ENCODE data around the gene NRAP. TPM values are rescaled to one million over a fixed set of nuclear protein-coding genes. Genes with fewer than 3 reads are reported as not detected.

NRAP gene
- total RNA-seq, 1 experiment from 2014 or later, result not detected

DNA sequence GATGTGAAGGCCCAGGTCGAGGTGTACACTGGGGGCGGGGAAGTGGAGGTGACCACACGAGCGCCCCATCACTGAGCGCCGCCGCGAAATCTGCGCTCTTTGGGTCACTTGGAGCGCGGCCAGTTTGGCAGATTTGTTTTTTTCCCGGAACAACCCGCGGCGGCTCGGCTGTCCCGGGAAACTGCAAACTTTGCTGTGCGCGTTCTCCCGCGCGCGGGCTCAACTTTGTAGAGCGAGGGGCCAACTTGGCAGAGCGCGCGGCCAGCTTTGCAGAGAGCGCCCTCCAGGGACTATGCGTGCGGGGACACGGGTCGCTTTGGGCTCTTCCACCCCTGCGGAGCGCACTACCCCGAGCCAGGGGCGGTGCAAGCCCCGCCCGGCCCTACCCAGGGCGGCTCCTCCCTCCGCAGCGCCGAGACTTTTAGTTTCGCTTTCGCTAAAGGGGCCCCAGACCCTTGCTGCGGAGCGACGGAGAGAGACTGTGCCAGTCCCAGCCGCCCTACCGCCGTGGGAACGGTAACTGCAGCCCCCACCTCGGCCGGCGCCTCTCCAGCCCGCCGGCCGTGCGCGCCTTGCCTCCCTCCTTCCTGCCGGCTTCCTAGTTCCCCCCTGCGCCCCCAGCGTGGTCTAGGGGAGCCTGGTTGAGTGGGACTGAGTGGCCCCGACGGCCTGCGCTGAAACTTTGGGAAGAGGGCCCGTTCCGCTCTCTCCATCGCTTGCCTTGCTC, 15.8 kb upstream of the NRAP start, which contains the start of gene CASP7:
Gene CASP7, plus strand, starts transcription at position 450 of the 727 bp plus-strand sequence. CDS start 17,582 bp downstream, outside the sequence.
- peaks cover 24% of the 10 kb centered on the region for H3K4me1 ChIP-seq (ENCODE audit: low read length)
- H3K9me2 ChIP-seq (replicated peaks; ENCODE audit: insufficient read depth, low read length), result no peaks in the 10 kb centered on the region
- H3K79me2 ChIP-seq (ENCODE audit: low read length), result peaks cover 40% of the 10 kb centered on the region
- peak within 1 kb of the TSS; percentile 96 for H2AFZ ChIP-seq (ENCODE audit: low read length)
- peak within 1 kb of the TSS; percentile 83 for H3K4me3 ChIP-seq (ENCODE audit: low read length)
- no peaks in the 10 kb centered on the region for H3K9me3 ChIP-seq (ENCODE audit: low read length)
- DNase-seq, result peak; percentile 89
- peak within 1 kb of the TSS; percentile 86 for H3K4me2 ChIP-seq (ENCODE audit: low read depth, low read length, poor library complexity, severe bottlenecking)
- peak within 1 kb of the TSS; percentile 47 for H3K27ac ChIP-seq (ENCODE audit: low read length)
- H3K36me3 ChIP-seq (ENCODE audit: insufficient read depth, low read length), result no peaks in the 10 kb centered on the region
- H3K9ac ChIP-seq (ENCODE audit: low read length), result peak within 1 kb of the TSS; percentile 80
- H4K20me1 ChIP-seq (ENCODE audit: insufficient read depth, low read depth, low read length), result no peaks in the 10 kb centered on the region
- H3K27me3 ChIP-seq (ENCODE audit: low read length), result no peaks in the 10 kb centered on the region

DNA sequence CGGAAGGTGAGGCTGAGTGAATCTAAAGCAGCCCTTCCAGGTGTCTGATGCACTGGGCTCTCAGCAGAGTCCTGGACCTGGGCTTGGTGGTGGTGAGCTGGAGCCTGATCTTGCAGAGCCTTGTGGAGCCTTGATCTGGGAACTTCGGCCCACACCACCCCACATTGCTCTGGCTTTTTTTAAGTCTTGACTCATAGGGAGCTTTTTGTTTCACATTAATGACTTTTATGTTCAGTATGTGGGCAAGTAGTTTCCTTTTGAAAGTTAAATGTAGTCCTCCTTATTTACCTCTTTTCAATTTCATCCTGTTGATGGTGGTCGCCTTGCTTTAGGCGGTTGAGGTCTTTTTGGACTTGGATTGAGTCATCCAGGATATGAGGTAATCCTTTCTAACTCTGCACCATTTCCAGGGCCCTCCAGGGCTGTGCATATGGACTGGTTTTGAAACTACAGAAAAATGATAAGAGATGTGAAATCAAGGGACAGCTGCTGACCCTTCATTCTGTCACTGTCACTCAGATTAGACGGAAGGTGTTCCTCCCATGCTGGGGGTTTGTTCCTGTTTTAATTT, 2.9 kb upstream of the NRAP start:
- no peak overlapping the region for H3K4me3 ChIP-seq (ENCODE audit: low read length)
- peak; percentile 20 for DNase-seq
- H3K9me3 ChIP-seq (ENCODE audit: low read length), result no peaks in the 10 kb centered on the region
- no peak overlapping the region for H3K9ac ChIP-seq (ENCODE audit: low read length)
- H2AFZ ChIP-seq (ENCODE audit: low read length), result no peak overlapping the region
- no peaks in the 10 kb centered on the region for H3K4me1 ChIP-seq (ENCODE audit: low read length)
- no peaks in the 10 kb centered on the region for H4K20me1 ChIP-seq (ENCODE audit: insufficient read depth, low read depth, low read length)
- H3K27ac ChIP-seq (ENCODE audit: low read length), result no peak overlapping the region
- H3K9me2 ChIP-seq (replicated peaks; ENCODE audit: insufficient read depth, low read length), result no peaks in the 10 kb centered on the region
- H3K79me2 ChIP-seq (ENCODE audit: low read length), result no peaks in the 10 kb centered on the region
- H3K27me3 ChIP-seq (ENCODE audit: low read length), result no peaks in the 10 kb centered on the region
- no peak overlapping the region for H3K4me2 ChIP-seq (ENCODE audit: low read depth, low read length, poor library complexity, severe bottlenecking)
- H3K36me3 ChIP-seq (ENCODE audit: insufficient read depth, low read length), result no peaks in the 10 kb centered on the region

DNA sequence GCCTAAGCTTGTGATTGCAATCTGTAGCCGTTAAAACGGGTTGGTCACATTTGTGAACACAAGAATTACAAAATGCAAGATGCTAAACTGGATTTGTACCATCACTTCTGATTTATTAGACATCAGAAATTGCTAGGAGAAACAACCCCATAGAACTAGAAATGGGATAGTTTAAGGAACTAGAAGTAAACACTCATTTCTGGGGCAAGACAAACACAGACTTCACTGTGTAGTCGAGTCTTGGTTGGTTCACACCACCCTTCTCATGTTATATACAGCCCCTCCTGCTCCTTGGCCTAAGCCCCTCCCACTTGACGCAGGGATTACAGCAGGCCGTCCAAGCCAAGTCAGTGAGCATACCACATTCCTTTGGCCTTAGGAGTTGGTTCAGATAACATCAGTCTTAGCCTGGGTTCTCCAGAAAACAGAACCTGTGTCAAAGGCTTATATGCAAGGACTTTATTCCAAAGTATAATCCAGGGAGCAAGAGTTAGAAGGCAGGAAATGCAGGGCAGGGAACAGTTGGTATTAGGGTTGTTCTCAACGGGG, 2.0 kb upstream of the NRAP start:
- H3K36me3 ChIP-seq (ENCODE audit: insufficient read depth, low read length), result no peaks in the 10 kb centered on the region
- no peak overlapping the region for H3K9ac ChIP-seq (ENCODE audit: low read length)
- no peak overlapping the region for H3K4me3 ChIP-seq (ENCODE audit: low read length)
- H3K27me3 ChIP-seq (ENCODE audit: low read length), result no peaks in the 10 kb centered on the region
- no peaks in the 10 kb centered on the region for H3K79me2 ChIP-seq (ENCODE audit: low read length)
- peak; percentile 29 for DNase-seq
- no peaks in the 10 kb centered on the region for H3K4me1 ChIP-seq (ENCODE audit: low read length)
- H3K4me2 ChIP-seq (ENCODE audit: low read depth, low read length, poor library complexity, severe bottlenecking), result no peak overlapping the region
- no peaks in the 10 kb centered on the region for H4K20me1 ChIP-seq (ENCODE audit: insufficient read depth, low read depth, low read length)
- no peaks in the 10 kb centered on the region for H3K9me3 ChIP-seq (ENCODE audit: low read length)
- H3K9me2 ChIP-seq (replicated peaks; ENCODE audit: insufficient read depth, low read length), result no peaks in the 10 kb centered on the region
- H3K27ac ChIP-seq (ENCODE audit: low read length), result no peak overlapping the region
- H2AFZ ChIP-seq (ENCODE audit: low read length), result no peak overlapping the region

DNA sequence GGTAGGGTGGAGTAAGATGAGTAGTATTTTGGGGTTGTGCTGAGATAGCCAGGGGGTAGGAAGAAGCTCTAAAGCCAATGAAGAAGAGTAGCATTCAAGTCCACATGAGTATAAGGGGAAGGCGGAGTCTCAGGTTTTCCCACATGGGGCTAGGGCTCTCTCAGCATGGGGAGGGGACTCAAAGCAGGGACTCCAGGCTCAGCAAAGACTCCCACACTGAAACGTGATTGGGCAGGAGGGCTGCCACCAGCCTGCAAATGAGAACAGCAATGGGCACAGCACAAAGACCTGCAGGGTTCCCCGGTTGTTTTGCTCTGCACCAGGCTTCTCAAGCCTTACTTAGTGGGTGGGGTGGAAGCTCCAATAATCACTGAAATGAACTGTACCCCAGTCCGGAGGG, 1.5 kb upstream of the NRAP start:
- Histone ChIP-seq H3K9me3 (ENCODE audit: low read length) (no peaks in the 10 kb centered on the region), H3K27me3 (ENCODE audit: low read length) (no peaks in the 10 kb centered on the region), H3K27ac (ENCODE audit: low read length) (no peak overlapping the region), H4K20me1 (ENCODE audit: insufficient read depth, low read depth, low read length) (no peaks in the 10 kb centered on the region), H3K4me1 (ENCODE audit: low read length) (no peaks in the 10 kb centered on the region), H3K9ac (ENCODE audit: low read length) (no peak overlapping the region), H3K4me2 (ENCODE audit: low read depth, low read length, poor library complexity, severe bottlenecking) (no peak overlapping the region), H3K4me3 (ENCODE audit: low read length) (no peak overlapping the region), H3K9me2 (replicated peaks; ENCODE audit: insufficient read depth, low read length) (no peaks in the 10 kb centered on the region), H3K79me2 (ENCODE audit: low read length) (no peaks in the 10 kb centered on the region), H2AFZ (ENCODE audit: low read length) (no peak overlapping the region), H3K36me3 (ENCODE audit: insufficient read depth, low read length) (no peaks in the 10 kb centered on the region)
- peak; percentile 16 for DNase-seq

DNA sequence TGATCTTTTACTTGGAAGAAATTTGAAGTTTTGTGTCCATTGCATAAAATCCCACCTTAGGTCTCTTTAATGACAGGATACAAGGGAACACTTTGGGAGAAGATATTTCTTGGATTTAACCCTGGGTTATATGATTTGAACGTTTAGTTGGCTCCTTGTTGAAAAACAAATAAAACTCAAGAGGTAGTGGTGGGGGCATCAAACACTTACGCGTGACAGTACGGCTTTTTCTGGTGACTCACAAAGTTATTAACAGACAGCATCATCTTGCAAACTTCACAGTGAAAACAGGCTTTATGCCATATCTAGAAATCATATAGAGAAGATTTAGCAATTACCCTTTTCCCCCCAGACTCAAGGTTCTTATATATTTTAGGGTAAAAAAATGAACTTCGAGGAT, 699 bp downstream of the NRAP start:
- DNase-seq, result peak; percentile 35
- H3K4me1 ChIP-seq (ENCODE audit: low read length), result no peaks in the 10 kb centered on the region

DNA sequence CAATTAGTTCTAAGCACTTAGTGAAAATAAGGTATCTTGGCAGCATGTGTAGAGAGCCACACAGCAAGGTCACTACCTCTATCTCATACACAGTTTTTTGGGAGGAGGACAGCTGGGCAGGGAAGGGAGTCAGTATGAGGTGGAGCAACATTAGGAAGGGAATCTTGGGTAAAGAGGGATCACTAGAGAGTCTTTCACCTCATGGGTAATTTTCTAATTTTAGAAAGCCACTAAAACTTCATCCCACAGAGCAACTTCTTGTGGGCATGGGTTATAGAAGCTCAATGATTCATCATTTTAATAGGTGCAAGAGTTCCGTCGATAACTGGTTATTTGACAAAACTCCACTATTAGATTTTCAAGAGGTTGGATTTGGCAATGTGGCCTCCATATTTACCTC, 2.5 kb downstream of the NRAP start:
- Histone ChIP-seq H3K4me2 (ENCODE audit: low read depth, low read length, poor library complexity, severe bottlenecking) (no peak overlapping the region), H3K9me2 (replicated peaks; ENCODE audit: insufficient read depth, low read length) (no peaks in the 10 kb centered on the region), H4K20me1 (ENCODE audit: insufficient read depth, low read depth, low read length) (no peaks in the 10 kb centered on the region), H3K4me1 (ENCODE audit: low read length) (no peaks in the 10 kb centered on the region), H3K9me3 (ENCODE audit: low read length) (no peaks in the 10 kb centered on the region), H3K36me3 (ENCODE audit: insufficient read depth, low read length) (no peaks in the 10 kb centered on the region), H3K9ac (ENCODE audit: low read length) (no peak overlapping the region), H3K27me3 (ENCODE audit: low read length) (no peaks in the 10 kb centered on the region), H3K4me3 (ENCODE audit: low read length) (no peak overlapping the region), H3K79me2 (ENCODE audit: low read length) (no peaks in the 10 kb centered on the region), H2AFZ (ENCODE audit: low read length) (no peak overlapping the region), H3K27ac (ENCODE audit: low read length) (no peak overlapping the region)
- DNase-seq, result no peak

More for the DNA sequence above, 699 bp downstream of the NRAP start:
- Histone ChIP-seq H3K4me3 (ENCODE audit: low read length) (no peak overlapping the region), H3K9me2 (replicated peaks; ENCODE audit: insufficient read depth, low read length) (no peaks in the 10 kb centered on the region), H4K20me1 (ENCODE audit: insufficient read depth, low read depth, low read length) (no peaks in the 10 kb centered on the region), H3K36me3 (ENCODE audit: insufficient read depth, low read length) (no peaks in the 10 kb centered on the region), H3K79me2 (ENCODE audit: low read length) (no peaks in the 10 kb centered on the region), H3K27me3 (ENCODE audit: low read length) (no peaks in the 10 kb centered on the region), H3K27ac (ENCODE audit: low read length) (no peak overlapping the region), H2AFZ (ENCODE audit: low read length) (no peak overlapping the region), H3K4me2 (ENCODE audit: low read depth, low read length, poor library complexity, severe bottlenecking) (no peak overlapping the region), H3K9ac (ENCODE audit: low read length) (no peak overlapping the region), H3K9me3 (ENCODE audit: low read length) (no peaks in the 10 kb centered on the region)

DNA sequence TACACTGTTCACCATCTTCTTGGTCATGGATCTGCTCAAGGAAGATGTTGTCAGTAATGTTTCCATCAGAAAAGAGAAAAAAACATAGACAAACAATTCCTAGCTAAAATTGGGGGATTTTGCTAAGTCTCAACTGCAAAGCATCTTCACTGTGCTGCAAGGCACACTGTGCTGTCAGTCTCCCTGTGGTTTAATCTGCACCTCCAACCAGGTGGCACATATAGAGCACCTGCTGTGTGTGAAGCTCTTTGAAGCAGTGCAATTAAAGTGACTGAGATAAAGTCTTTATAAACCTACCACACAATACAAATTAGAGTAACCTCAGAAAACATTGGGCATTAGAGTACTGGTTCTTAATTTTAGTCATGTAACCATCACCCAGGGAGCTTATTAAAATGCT, 6.3 kb downstream of the NRAP start:
- no peak for DNase-seq
- Histone ChIP-seq H2AFZ (ENCODE audit: low read length) (no peak overlapping the region), H3K27me3 (ENCODE audit: low read length) (no peaks in the 10 kb centered on the region), H4K20me1 (ENCODE audit: insufficient read depth, low read depth, low read length) (no peaks in the 10 kb centered on the region), H3K9me2 (replicated peaks; ENCODE audit: insufficient read depth, low read length) (no peaks in the 10 kb centered on the region), H3K9ac (ENCODE audit: low read length) (no peak overlapping the region), H3K27ac (ENCODE audit: low read length) (no peak overlapping the region), H3K4me2 (ENCODE audit: low read depth, low read length, poor library complexity, severe bottlenecking) (no peak overlapping the region), H3K9me3 (ENCODE audit: low read length) (no peaks in the 10 kb centered on the region), H3K79me2 (ENCODE audit: low read length) (no peaks in the 10 kb centered on the region), H3K36me3 (ENCODE audit: insufficient read depth, low read length) (no peaks in the 10 kb centered on the region), H3K4me1 (ENCODE audit: low read length) (no peaks in the 10 kb centered on the region), H3K4me3 (ENCODE audit: low read length) (no peak overlapping the region)

DNA sequence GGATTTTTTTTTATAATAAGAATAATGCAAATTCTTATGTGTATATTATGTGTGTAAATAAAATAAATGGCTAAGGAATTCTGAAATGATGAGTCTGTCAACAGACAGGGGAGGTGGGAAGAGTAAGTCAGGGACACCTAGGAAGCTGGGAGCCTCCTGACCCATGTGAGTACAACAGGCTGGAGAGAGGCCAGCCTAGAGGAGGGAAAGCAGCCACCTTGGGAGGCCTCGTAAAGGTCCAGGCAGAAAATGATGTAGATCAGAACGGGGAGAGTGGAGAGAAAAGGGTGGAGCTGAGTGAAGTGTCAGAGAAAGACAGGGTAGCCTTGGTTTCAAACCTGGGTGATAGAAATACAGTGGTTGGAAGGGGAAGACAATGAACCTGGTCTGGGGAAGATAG, 6.9 kb downstream of the NRAP start:
- Histone ChIP-seq H3K4me3 (ENCODE audit: low read length) (no peak overlapping the region), H3K9ac (ENCODE audit: low read length) (no peak overlapping the region), H3K27me3 (ENCODE audit: low read length) (no peaks in the 10 kb centered on the region), H2AFZ (ENCODE audit: low read length) (no peak overlapping the region), H3K9me3 (ENCODE audit: low read length) (no peaks in the 10 kb centered on the region), H3K9me2 (replicated peaks; ENCODE audit: insufficient read depth, low read length) (no peaks in the 10 kb centered on the region), H4K20me1 (ENCODE audit: insufficient read depth, low read depth, low read length) (no peaks in the 10 kb centered on the region), H3K79me2 (ENCODE audit: low read length) (no peaks in the 10 kb centered on the region), H3K4me1 (ENCODE audit: low read length) (no peaks in the 10 kb centered on the region), H3K36me3 (ENCODE audit: insufficient read depth, low read length) (no peaks in the 10 kb centered on the region), H3K27ac (ENCODE audit: low read length) (no peak overlapping the region), H3K4me2 (ENCODE audit: low read depth, low read length, poor library complexity, severe bottlenecking) (no peak overlapping the region)
- no peak for DNase-seq
